HEK293 (cell line): ENCODE data around the gene TRAF2.

ENCODE experiments used
- EGR2 ChIP-seq: fragments of 450-650 bp; formaldehyde crosslinking; IDR thresholded peaks from 2 replicates; pipeline ENCODE4 v1.5.1; 2016; ENCODE audit warnings: low read depth, missing biosample characterization, missing genetic modification characterization
- GLIS2 ChIP-seq: fragments of 450-650 bp; formaldehyde crosslinking; IDR thresholded peaks from 2 replicates; pipeline ENCODE4 v1.5.1; 2016; ENCODE audit warnings: missing biosample characterization, missing genetic modification characterization
- HOXA7 ChIP-seq: sonication (generic); formaldehyde crosslinking; IDR thresholded peaks from 2 replicates; pipeline ENCODE4 v1.8.1; 2022; ENCODE audit warnings: missing genetic modification reagents, borderline replicate concordance
- HOXC10 ChIP-seq: sonication (generic); formaldehyde crosslinking; IDR thresholded peaks from 2 replicates; pipeline ENCODE4 v1.8.1; 2023; ENCODE audit warnings: mild to moderate bottlenecking, missing genetic modification reagents
- IKZF3 ChIP-seq: fragments of 450-650 bp; IDR thresholded peaks from 2 replicates; pipeline ENCODE4 v1.5.0; 2018; ENCODE audit warnings: missing biosample characterization, mild to moderate bottlenecking, missing genetic modification characterization, moderate library complexity
- KLF9 ChIP-seq: fragments of 450-650 bp; formaldehyde crosslinking; IDR thresholded peaks from 2 replicates; pipeline ENCODE4 v1.5.1; 2016; ENCODE audit warnings: missing biosample characterization, missing genetic modification characterization, low read depth
- MYNN ChIP-seq: fragments of 450-650 bp; formaldehyde crosslinking; IDR thresholded peaks from 2 replicates; pipeline ENCODE4 v1.5.1; 2016; ENCODE audit warnings: missing biosample characterization, missing genetic modification characterization, borderline replicate concordance
- SALL2 ChIP-seq: fragments of 450-650 bp; formaldehyde crosslinking; IDR thresholded peaks from 2 replicates; pipeline ENCODE4 v1.5.0; 2017; ENCODE audit warnings: missing biosample characterization, mild to moderate bottlenecking, missing genetic modification characterization, borderline replicate concordance
- SP2 ChIP-seq: fragments of 450-650 bp; formaldehyde crosslinking; IDR thresholded peaks from 2 replicates; pipeline ENCODE4 v1.5.1; 2016; ENCODE audit warnings: missing biosample characterization, missing genetic modification characterization
- SP7 ChIP-seq: fragments of 450-650 bp; formaldehyde crosslinking; IDR thresholded peaks from 2 replicates; pipeline ENCODE4 v1.5.1; 2016; ENCODE audit warnings: missing biosample characterization, missing genetic modification characterization
- ZBTB20 ChIP-seq: fragments of 450-650 bp; formaldehyde crosslinking; IDR thresholded peaks from 2 replicates; pipeline ENCODE4 v1.5.1; 2016; ENCODE audit warnings: missing biosample characterization, missing genetic modification characterization
- ZBTB26 ChIP-seq: fragments of 450-650 bp; formaldehyde crosslinking; optimal IDR thresholded peaks from 2 replicates; pipeline ENCODE3; 2016; ENCODE audit warnings: missing biosample characterization, mild to moderate bottlenecking, missing genetic modification characterization
- ZBTB7A ChIP-seq: fragments of 450-650 bp; formaldehyde crosslinking; IDR thresholded peaks from 2 replicates; pipeline ENCODE4 v1.5.1; 2016; ENCODE audit warnings: low read depth, missing biosample characterization, missing genetic modification characterization
- ZFP3 ChIP-seq: fragments of 450-650 bp; formaldehyde crosslinking; IDR thresholded peaks from 2 replicates; pipeline ENCODE4 v1.5.1; 2016; ENCODE audit warnings: low read depth, missing biosample characterization, missing genetic modification characterization
- ZFP37 ChIP-seq: fragments of 450-650 bp; formaldehyde crosslinking; IDR thresholded peaks from 2 replicates; pipeline ENCODE4 v1.5.1; 2016; ENCODE audit warnings: missing biosample characterization, missing genetic modification characterization
- ZNF121 ChIP-seq: fragments of 450-650 bp; formaldehyde crosslinking; IDR thresholded peaks from 2 replicates; pipeline ENCODE4 v1.5.1; 2016; ENCODE audit warnings: missing biosample characterization, missing genetic modification characterization
- ZNF132 ChIP-seq: fragments of 450-650 bp; formaldehyde crosslinking; IDR thresholded peaks from 2 replicates; pipeline ENCODE4 v1.5.1; 2017; ENCODE audit warnings: missing biosample characterization, missing genetic modification characterization, borderline replicate concordance
- ZNF133 ChIP-seq: fragments of 450-650 bp; formaldehyde crosslinking; IDR thresholded peaks from 2 replicates; pipeline ENCODE4 v1.5.1; 2016; ENCODE audit warnings: missing biosample characterization, missing genetic modification characterization
- ZNF138 ChIP-seq: fragments of 450-650 bp; formaldehyde crosslinking; IDR thresholded peaks from 2 replicates; pipeline ENCODE4 v1.5.1; 2016; ENCODE audit warnings: missing biosample characterization, missing genetic modification characterization, borderline replicate concordance
- ZNF16 ChIP-seq: fragments of 450-650 bp; formaldehyde crosslinking; IDR thresholded peaks from 2 replicates; pipeline ENCODE4 v1.5.1; 2016; ENCODE audit warnings: low read depth, missing biosample characterization, missing genetic modification characterization
- ZNF239 ChIP-seq: fragments of 450-650 bp; formaldehyde crosslinking; IDR thresholded peaks from 2 replicates; pipeline ENCODE4 v1.5.1; 2016; ENCODE audit warnings: missing biosample characterization, missing genetic modification characterization
- ZNF292 ChIP-seq: fragments of 450-650 bp; formaldehyde crosslinking; IDR thresholded peaks from 2 replicates; pipeline ENCODE4 v1.5.1; 2016; ENCODE audit warnings: low read depth, missing biosample characterization, missing genetic modification characterization, borderline replicate concordance
- ZNF302 ChIP-seq: fragments of 450-650 bp; formaldehyde crosslinking; IDR thresholded peaks from 2 replicates; pipeline ENCODE4 v1.5.1; 2016; ENCODE audit warnings: missing biosample characterization, missing genetic modification characterization, low read depth
- ZNF398 ChIP-seq: fragments of 450-650 bp; formaldehyde crosslinking; IDR thresholded peaks from 2 replicates; pipeline ENCODE4 v1.5.1; 2017; ENCODE audit warnings: missing biosample characterization, missing genetic modification characterization
- ZNF404 ChIP-seq: fragments of 450-650 bp; formaldehyde crosslinking; IDR thresholded peaks from 2 replicates; pipeline ENCODE4 v1.5.1; 2017; ENCODE audit warnings: missing biosample characterization, missing genetic modification characterization
- ZNF561 ChIP-seq: fragments of 450-650 bp; IDR thresholded peaks from 2 replicates; pipeline ENCODE4 v1.5.1; 2018; ENCODE audit warnings: missing biosample characterization, missing genetic modification characterization, borderline replicate concordance
- ZNF677 ChIP-seq: fragments of 450-650 bp; IDR thresholded peaks from 2 replicates; pipeline ENCODE4 v1.5.0; 2018; ENCODE audit warnings: missing biosample characterization, mild to moderate bottlenecking, missing genetic modification characterization, moderate library complexity
- ZNF76 ChIP-seq: fragments of 450-650 bp; formaldehyde crosslinking; IDR thresholded peaks from 2 replicates; pipeline ENCODE4; 2016; ENCODE audit warnings: low read depth, missing biosample characterization, missing genetic modification characterization, borderline replicate concordance
- ZNF777 ChIP-seq: fragments of 450-650 bp; formaldehyde crosslinking; IDR thresholded peaks from 2 replicates; pipeline ENCODE4 v1.5.1; 2017; ENCODE audit warnings: missing biosample characterization, missing genetic modification characterization, borderline replicate concordance
- TF ChIP-seq, protein P1 (sequence below): fragments of 450-650 bp; formaldehyde crosslinking; IDR thresholded peaks from 2 replicates; pipeline ENCODE4 v1.5.1; 2016; ENCODE audit warnings: missing biosample characterization, missing genetic modification characterization
- TF ChIP-seq, protein P2 (sequence below): fragments of 450-650 bp; formaldehyde crosslinking; IDR thresholded peaks from 2 replicates; pipeline ENCODE4 v1.5.1; 2016; ENCODE audit warnings: missing biosample characterization, missing genetic modification characterization, low read depth

The TRAF2 gene

DNA sequence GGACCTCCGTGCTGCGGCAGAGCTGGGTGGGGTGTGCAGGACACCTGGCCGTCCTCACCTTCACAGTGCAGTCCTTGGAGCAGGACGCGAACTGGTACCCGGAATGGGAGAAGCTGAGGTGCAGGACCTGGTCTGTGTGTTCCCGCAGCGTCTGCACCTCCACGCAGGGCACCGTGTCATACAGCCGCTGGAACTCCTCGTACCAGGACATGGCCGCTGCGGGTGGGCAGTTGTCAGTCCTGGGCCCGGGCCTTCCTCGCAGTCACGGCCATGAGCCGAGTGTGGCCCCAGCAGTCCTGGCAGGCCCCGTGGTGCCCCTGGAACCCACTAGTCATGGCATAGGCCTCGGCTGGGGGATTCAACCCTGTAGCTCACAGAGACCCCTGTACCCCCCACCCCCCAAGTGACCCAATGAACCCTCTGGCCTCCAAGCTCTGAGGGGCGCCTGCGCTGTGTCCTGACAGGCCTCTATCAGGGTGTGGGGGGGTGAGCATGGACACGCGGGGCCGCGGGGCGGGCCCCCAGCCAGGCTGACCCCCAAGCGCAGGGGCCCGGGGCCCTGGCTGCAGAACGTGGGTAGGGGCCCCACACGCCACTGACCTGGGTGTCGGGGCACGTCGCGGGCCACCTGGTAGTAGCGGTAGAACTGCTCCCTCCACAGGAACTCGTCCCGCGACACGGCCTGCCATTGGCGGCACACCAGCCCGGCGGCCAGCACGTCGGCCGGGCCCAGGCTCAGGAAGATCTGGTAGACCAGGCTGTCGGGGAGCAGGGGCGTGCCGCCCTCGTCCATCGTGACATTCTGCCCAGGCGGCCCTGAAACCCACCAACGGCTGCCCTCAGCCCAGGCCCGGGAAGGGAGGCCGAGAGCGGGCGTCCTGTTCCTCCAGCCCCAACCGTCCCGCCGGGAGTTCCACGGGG is 57.2 kb downstream of the TRAF2 start (continued):
- TF ChIP-seq ZNF133 (tag by site-specific recombination) (no peak), HOXA7 (CRISPR knock-in tag) (no peak; the same call in 1 of the 2 replicates), ZFP37 (peak; percentile 65; the same call in 1 of the 2 replicates), HOXC10 (no peak), ZNF404 (no peak), SP7 (tag by site-specific recombination) (no peak), MYNN (tag by site-specific recombination) (no peak), ZNF677 (tag by site-specific recombination) (no peak), ZBTB7A (tag by site-specific recombination) (peak; percentile 75; the same call in 1 of the 2 replicates), KLF9 (tag by site-specific recombination) (peak; percentile 79), ZBTB26 (peak; percentile 42), ZNF76 (tag by site-specific recombination) (0 out of 2 replicates have a peak, but pooled peaks have one; percentile 16), IKZF3 (tag by site-specific recombination) (no peak), ZNF398 (tag by site-specific recombination) (no peak), ZFP3 (tag by site-specific recombination) (no peak), ZNF239 (tag by site-specific recombination) (no peak), SP2 (tag by site-specific recombination) (peak; percentile 41), ZNF777 (tag by site-specific recombination) (no peak), ZBTB20 (tag by site-specific recombination) (peak; percentile 95), ZNF16 (tag by site-specific recombination) (no peak), ZNF132 (no peak), ZNF121 (tag by site-specific recombination) (no peak), ZNF302 (tag by site-specific recombination) (no peak), ZNF138 (no peak), EGR2 (tag by site-specific recombination) (no peak), SALL2 (tag by site-specific recombination) (no peak), GLIS2 (peak; percentile 70), ZNF561 (peak; percentile 11; the same call in 1 of the 2 replicates), ZNF292 (no peak)
- TF ChIP-seq, protein P1, sequence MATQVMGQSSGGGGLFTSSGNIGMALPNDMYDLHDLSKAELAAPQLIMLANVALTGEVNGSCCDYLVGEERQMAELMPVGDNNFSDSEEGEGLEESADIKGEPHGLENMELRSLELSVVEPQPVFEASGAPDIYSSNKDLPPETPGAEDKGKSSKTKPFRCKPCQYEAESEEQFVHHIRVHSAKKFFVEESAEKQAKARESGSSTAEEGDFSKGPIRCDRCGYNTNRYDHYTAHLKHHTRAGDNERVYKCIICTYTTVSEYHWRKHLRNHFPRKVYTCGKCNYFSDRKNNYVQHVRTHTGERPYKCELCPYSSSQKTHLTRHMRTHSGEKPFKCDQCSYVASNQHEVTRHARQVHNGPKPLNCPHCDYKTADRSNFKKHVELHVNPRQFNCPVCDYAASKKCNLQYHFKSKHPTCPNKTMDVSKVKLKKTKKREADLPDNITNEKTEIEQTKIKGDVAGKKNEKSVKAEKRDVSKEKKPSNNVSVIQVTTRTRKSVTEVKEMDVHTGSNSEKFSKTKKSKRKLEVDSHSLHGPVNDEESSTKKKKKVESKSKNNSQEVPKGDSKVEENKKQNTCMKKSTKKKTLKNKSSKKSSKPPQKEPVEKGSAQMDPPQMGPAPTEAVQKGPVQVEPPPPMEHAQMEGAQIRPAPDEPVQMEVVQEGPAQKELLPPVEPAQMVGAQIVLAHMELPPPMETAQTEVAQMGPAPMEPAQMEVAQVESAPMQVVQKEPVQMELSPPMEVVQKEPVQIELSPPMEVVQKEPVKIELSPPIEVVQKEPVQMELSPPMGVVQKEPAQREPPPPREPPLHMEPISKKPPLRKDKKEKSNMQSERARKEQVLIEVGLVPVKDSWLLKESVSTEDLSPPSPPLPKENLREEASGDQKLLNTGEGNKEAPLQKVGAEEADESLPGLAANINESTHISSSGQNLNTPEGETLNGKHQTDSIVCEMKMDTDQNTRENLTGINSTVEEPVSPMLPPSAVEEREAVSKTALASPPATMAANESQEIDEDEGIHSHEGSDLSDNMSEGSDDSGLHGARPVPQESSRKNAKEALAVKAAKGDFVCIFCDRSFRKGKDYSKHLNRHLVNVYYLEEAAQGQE (tag by site-specific recombination): no peak
- TF ChIP-seq, protein P2, sequence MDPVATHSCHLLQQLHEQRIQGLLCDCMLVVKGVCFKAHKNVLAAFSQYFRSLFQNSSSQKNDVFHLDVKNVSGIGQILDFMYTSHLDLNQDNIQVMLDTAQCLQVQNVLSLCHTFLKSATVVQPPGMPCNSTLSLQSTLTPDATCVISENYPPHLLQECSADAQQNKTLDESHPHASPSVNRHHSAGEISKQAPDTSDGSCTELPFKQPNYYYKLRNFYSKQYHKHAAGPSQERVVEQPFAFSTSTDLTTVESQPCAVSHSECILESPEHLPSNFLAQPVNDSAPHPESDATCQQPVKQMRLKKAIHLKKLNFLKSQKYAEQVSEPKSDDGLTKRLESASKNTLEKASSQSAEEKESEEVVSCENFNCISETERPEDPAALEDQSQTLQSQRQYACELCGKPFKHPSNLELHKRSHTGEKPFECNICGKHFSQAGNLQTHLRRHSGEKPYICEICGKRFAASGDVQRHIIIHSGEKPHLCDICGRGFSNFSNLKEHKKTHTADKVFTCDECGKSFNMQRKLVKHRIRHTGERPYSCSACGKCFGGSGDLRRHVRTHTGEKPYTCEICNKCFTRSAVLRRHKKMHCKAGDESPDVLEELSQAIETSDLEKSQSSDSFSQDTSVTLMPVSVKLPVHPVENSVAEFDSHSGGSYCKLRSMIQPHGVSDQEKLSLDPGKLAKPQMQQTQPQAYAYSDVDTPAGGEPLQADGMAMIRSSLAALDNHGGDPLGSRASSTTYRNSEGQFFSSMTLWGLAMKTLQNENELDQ (tag by site-specific recombination): no peak
